Stimulated activated CD8-positive, alpha-beta memory T cell treated with anti-CD3 and anti-CD28 coated beads, Interleukin-7, amount 100 ng/mL, for 4 hours (primary cell): Measurements from ENCODE around the gene MOB3C.

Source experiments
- DNase-seq, 2 donors: peaks; one replicate each; pipeline ENCODE4 v3.0.0-alpha.2; 2020; ENCODE audit warnings: low read depth in 2 of 2

The MOB3C gene

GRCh38 chr1:46575778-46576177, 40.8 kb downstream of the MOB3C start:
- DNase-seq: no peak

- DNase-seq: no peak
Observed at GRCh38 chr1:46575300-46575699, 41.3 kb downstream of the MOB3C start.

DNA sequence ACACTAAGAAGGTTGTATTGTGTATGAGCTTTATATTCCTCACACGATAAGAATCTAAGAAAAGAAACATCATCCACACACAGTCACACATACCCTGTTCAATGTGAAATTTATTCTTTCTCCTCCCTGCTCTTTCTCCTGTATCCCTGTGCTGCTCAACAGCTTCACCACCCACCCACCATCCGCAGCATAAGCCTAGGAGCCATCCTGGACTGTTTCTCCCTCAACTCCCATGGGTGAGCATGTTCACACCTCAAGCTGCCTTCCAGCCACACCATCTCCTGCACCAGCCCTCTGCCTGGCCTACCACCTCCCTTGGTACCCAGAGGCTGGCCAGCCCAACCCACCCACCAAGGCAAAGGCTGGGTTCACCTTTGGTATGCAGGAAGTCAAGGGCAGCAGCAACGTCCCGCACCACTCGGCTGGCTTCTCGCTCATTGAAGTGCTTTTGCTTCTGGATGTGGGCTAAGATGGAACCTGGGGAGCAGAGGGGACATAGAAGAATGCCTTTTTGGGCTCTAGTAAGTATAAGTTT, 44.9 kb downstream of the MOB3C start:
- DNase-seq: no peak

DNA sequence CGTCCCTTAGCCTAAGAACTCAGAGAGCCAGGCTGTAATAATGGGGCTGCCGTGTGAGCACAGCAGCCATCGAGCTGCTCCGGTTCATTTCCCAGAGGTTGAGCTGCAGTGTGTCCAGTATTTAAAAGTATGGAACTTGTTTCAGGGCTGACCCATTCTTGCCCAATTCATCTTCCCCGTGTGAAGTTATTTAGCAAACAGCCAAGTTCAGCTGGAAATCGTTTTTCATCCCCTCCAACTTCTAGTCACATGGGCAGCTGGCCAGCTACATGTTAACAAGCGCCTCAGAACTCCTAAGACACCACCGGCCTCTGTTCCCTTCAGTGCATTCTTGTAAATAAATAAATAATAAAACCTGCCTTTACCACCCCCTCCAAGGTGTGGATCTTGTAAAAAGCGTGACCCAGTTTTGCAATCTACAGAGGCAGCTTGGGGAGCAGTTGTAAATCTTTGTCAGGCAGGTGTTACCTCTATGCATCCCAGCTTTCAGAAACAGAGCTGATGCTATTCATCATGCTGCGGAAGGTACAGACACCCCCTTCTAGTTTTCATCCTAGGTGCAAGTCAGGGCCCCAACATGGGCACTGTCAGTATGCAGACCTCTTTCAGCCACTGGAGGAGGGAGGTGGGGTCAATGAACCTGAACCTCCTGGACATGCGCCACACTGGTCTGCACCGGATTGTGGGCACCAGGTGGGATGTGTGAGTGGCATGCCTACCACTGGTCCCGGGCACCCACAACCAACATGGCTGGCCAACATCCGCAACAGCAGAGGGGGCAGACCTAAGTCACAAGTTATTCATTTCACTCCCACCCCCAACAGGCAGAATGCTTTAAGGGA, 46.5 kb downstream of the MOB3C start:
- no peak for DNase-seq

DNA sequence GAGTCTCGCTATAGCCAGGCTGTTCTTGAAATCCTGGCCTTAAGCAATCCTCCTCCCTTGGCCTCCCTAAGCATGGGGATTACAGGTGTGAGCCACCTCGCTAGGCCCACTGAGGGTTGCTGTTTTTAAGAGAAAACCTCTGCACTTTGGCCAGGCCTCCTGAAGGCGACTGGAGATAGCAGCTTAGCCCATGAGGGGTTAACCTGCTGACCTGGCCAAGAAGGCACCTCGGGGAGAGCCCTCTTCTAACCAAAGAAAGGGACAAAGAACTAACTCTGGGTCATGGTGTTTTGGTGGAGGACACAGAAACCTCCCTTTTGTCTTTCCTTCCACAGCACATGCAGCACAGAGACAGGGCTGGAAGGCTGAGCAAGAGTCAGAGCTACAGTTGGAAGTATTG, 47.5 kb downstream of the MOB3C start:
- DNase-seq: no peak

- no peak for DNase-seq
Observed at GRCh38 chr1:46568461-46568891, 48.1 kb downstream of the MOB3C start.

DNA sequence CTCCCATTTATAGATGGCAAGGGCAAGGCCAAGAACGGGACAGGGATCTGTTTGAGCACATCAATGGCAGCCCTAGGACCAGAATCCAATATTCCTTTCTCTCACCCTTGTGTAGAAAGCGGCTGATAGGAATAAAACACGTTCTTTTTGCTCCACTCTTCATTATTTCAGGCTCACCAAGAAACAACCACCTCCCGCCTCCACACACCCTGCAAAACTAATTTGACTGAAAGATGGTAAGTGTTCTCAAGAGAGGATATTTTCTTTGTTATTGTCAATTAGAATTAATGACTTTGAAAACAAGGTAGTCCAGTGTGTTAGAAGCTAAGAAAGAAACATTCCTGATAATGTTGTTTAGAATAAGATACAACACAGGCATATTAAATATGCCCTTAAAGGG, 53.3 kb downstream of the MOB3C start:
- DNase-seq: no peak

GRCh38 chr1:46562498-46562897, 54.1 kb downstream of the MOB3C start:
- no peak for DNase-seq

- DNase-seq: no peak
Observed at GRCh38 chr1:46558966-46559365, 57.6 kb downstream of the MOB3C start.

- DNase-seq: no peak
Observed at GRCh38 chr1:46558141-46558963, 58.3 kb downstream of the MOB3C start.
